Stimulated activated CD4-positive, alpha-beta T cell treated with anti-CD3 and anti-CD28 coated beads, TNF-alpha, amount 100 ng/mL, for 4 hours (primary cell): ENCODE results near the gene GARIN6.
"Not testable (repeated sequence)": the region's sequence is repeated elsewhere in the genome, so short reads cannot be mapped to it uniquely, and the experiment has no call there.

Source experiments
- DNase-seq, 3 experiments: peaks; one replicate each; pipeline ENCODE4 v3.0.0-alpha.2; 2020; ENCODE audit warnings: low read depth in 3 of 3

Gene GARIN6

GRCh38 chr12:99647453-99647852, at the start of gene GARIN6:
Gene GARIN6, plus strand, starts transcription at chr12:99647753. Its CDS starts 422 bp downstream, at chr12:99648175.
- DNase-seq: no peak

- DNase-seq: no peak
Measured at GRCh38 chr12:99598785-99599184, 48.8 kb upstream of the GARIN6 start.

- DNase-seq: no peak
Measured at GRCh38 chr12:99600388-99600787, 47.2 kb upstream of the GARIN6 start.

GRCh38 chr12:99609455-99610181, 37.9 kb upstream of the GARIN6 start:
- no peak for DNase-seq

- DNase-seq: no peak
Measured at GRCh38 chr12:99611117-99611516, 36.4 kb upstream of the GARIN6 start.

- no peak for DNase-seq
Measured at GRCh38 chr12:99611599-99611998, 36.0 kb upstream of the GARIN6 start.

- DNase-seq: no peak
Measured at GRCh38 chr12:99618657-99619056, 28.9 kb upstream of the GARIN6 start.

- DNase-seq: no peak
Measured at GRCh38 chr12:99619389-99620158, 28.0 kb upstream of the GARIN6 start.

- no peak for DNase-seq
Measured at GRCh38 chr12:99620159-99620479, 27.4 kb upstream of the GARIN6 start.

- DNase-seq: not testable (repeated sequence)
Measured at GRCh38 chr12:99624591-99624990, 23.0 kb upstream of the GARIN6 start.

GRCh38 chr12:99627459-99627858, 20.1 kb upstream of the GARIN6 start:
- no peak for DNase-seq

GRCh38 chr12:99644629-99645028, 2.9 kb upstream of the GARIN6 start:
- DNase-seq: no peak

GRCh38 chr12:99648183-99648582, 630 bp downstream of the GARIN6 start:
- no peak for DNase-seq

- no peak for DNase-seq
Measured at GRCh38 chr12:99649551-99649950, 2.0 kb downstream of the GARIN6 start.

- DNase-seq: no peak
Measured at GRCh38 chr12:99658671-99659349, 11.3 kb downstream of the GARIN6 start.

- DNase-seq: no peak
Measured at GRCh38 chr12:99670635-99671034, 23.1 kb downstream of the GARIN6 start.

- DNase-seq: no peak
Measured at GRCh38 chr12:99680276-99680675, 32.7 kb downstream of the GARIN6 start.

- DNase-seq: no peak
Measured at GRCh38 chr12:99686142-99686541, 38.6 kb downstream of the GARIN6 start.

GRCh38 chr12:99695050-99695449, 47.5 kb downstream of the GARIN6 start:
- no peak for DNase-seq
